AG04449 (cell line): ENCODE data around the gene CCDC57.
"Not testable (repeated sequence)": the region's sequence is repeated elsewhere in the genome, so short reads cannot be mapped to it uniquely, and the experiment has no call there.

Experiments used
- CTCF ChIA-PET: fragments of 350-600 bp; formaldehyde crosslinking; extraction: SDS; loops from one replicate; lab custom pipeline; 2021; ENCODE audit warnings: antibody characterized with exemption; lab: Yijun Ruan, JAX
- POLR2A ChIA-PET: fragments of 400-600, 350-600 bp; formaldehyde crosslinking; extraction: SDS; loops from one replicate; lab custom pipeline; 2020; ENCODE audit warnings: antibody characterized with exemption, inconsistent platforms; lab: Yijun Ruan, JAX
- DNase-seq: peaks from one replicate; pipeline ENCODE4 v3.0.0-alpha.2; 2010; ENCODE audit warnings: low read depth, low spot score
- H3K4me3 ChIP-seq: 2 replicates; pipeline ENCODE4 v1.5.1; 2011; ENCODE audit warnings: low read depth, mild to moderate bottlenecking, control low read depth, low read length
- TF ChIP-seq, protein P1 (sequence below): IDR thresholded peaks from one replicate; pipeline ENCODE4 v1.5.1; 2011; ENCODE audit warnings: mild to moderate bottlenecking, moderate library complexity, low read length, control low read depth, inconsistent platforms; ENCODE audit not compliant: insufficient read depth; ENCODE audit errors: missing control alignments

Gene CCDC57

DNA sequence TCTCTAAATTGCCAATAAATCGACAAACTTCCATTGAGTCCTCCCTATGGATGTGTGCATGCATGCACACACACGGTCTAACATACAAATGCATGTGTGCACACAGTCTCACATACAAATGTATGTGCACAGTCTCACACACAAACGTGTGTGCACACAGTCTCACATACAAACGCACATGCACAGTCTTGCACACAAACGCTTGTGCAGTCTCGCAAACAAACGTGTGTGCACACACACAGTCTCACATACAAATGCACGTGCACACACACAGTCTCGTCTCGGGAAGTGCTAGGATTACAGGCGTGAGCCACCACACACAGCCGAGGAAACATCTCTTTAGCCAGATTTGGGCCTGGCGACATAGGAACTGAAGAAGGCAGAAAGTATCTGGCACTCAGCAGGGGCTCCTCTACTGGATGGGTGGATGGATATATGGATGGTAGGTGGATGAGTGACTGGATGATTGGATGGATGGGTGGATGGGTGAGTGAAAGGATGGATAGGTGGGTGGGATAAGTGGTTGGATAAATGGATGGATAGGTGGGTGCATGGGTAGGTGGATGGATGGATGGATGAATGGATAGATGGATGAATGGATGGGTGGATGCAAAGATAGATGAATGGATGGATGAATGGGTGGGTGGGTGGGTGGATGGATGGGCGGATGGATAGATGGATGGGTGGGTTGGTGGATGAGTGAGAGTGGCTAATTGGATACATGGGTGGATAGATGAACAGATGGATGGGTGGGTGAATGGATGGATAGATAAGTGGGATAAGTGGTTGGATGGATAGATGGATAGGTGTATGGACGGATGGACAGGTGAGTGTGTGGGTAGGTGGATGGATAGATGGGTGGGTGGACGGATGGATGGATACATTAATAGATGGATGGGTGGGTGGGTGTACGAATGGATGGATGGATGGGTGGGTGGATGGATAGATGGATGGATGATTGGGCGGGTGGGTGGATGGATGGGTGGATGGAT lies 65.7 kb downstream of the CCDC57 start:
- POLR2A ChIA-PET, result no interaction called here
- CTCF ChIA-PET, result interaction anchor here (1.6 kb wide), 1 partner anchor 9 kb away, joined by 3 read pairs; no protein-coding TSS in a partner anchor
- no peak for DNase-seq
- TF ChIP-seq, protein P1, sequence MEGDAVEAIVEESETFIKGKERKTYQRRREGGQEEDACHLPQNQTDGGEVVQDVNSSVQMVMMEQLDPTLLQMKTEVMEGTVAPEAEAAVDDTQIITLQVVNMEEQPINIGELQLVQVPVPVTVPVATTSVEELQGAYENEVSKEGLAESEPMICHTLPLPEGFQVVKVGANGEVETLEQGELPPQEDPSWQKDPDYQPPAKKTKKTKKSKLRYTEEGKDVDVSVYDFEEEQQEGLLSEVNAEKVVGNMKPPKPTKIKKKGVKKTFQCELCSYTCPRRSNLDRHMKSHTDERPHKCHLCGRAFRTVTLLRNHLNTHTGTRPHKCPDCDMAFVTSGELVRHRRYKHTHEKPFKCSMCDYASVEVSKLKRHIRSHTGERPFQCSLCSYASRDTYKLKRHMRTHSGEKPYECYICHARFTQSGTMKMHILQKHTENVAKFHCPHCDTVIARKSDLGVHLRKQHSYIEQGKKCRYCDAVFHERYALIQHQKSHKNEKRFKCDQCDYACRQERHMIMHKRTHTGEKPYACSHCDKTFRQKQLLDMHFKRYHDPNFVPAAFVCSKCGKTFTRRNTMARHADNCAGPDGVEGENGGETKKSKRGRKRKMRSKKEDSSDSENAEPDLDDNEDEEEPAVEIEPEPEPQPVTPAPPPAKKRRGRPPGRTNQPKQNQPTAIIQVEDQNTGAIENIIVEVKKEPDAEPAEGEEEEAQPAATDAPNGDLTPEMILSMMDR, result no peak
- H3K4me3 ChIP-seq, result no peak overlapping the region

GRCh38 chr17:82145550-82146155 lies 67.0 kb downstream of the CCDC57 start:
- DNase-seq, result no peak
- no peak overlapping the region for H3K4me3 ChIP-seq
- TF ChIP-seq, protein P1, result no peak
- POLR2A ChIA-PET, result no interaction called here
- CTCF ChIA-PET, result interaction anchor here (1.2 to 3.0 kb wide), 5 partner anchors 8 to 115 kb away, joined by 3 to 13 read pairs (median 5); partner anchors contain the start of gene DCXR

DNA sequence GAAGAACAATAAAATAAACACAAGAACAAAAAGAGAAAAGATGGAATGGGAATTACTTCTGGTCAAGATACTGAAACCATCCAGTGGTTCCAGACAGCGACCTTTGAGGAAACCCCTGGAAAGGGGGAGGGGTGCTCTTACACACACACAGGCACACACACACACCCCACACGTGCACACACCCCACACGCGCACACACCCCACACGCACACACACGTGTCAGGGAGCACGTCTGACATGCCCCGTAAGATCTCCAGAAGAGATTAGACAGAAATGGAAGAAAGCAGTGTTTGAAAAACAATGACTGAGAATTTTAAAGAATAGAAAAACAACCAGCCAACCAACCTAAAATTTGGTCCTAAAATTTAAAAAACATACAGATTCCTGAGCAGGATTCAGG lies 69.3 kb downstream of the CCDC57 start:
- ChIA-PET CTCF (interaction anchor here (3.0 kb wide), 1 partner anchor 11 kb away, joined by 13 read pairs; no protein-coding TSS in a partner anchor), POLR2A (no interaction called here)
- no peak for DNase-seq
- TF ChIP-seq, protein P1, result no peak
- no peak overlapping the region for H3K4me3 ChIP-seq

GRCh38 chr17:82139961-82140360 lies 72.7 kb downstream of the CCDC57 start:
- CTCF ChIA-PET, result interaction anchor here (1.7 to 1.9 kb wide), 2 partner anchors 14 to 15 kb away, joined by 6 to 7 read pairs; no protein-coding TSS in a partner anchor
- not testable (repeated sequence) for DNase-seq, H3K4me3 ChIP-seq
- POLR2A ChIA-PET, result interaction anchor here (1.2 kb wide), 1 partner anchor 41 kb away, joined by 4 read pairs; the partner anchor contains the start of gene FASN

GRCh38 chr17:82138511-82138992 lies 74.1 kb downstream of the CCDC57 start:
- no peak overlapping the region for H3K4me3 ChIP-seq
- DNase-seq, result no peak
- TF ChIP-seq, protein P1, result no peak
- ChIA-PET CTCF (interaction anchor here (1.7 to 1.9 kb wide), 2 partner anchors 15 to 17 kb away, joined by 6 to 7 read pairs; no protein-coding TSS in a partner anchor), POLR2A (no interaction called here)

GRCh38 chr17:82134101-82134500 lies 78.5 kb downstream of the CCDC57 start:
- POLR2A ChIA-PET, result no interaction called here
- no peak for DNase-seq
- CTCF ChIA-PET, result interaction anchor here (1.4 to 3.4 kb wide), 3 partner anchors 23 to 104 kb away, joined by 5 to 11 read pairs (median 10); partner anchors contain the start of gene DCXR
- TF ChIP-seq, protein P1, result no peak
- no peak overlapping the region for H3K4me3 ChIP-seq

DNA sequence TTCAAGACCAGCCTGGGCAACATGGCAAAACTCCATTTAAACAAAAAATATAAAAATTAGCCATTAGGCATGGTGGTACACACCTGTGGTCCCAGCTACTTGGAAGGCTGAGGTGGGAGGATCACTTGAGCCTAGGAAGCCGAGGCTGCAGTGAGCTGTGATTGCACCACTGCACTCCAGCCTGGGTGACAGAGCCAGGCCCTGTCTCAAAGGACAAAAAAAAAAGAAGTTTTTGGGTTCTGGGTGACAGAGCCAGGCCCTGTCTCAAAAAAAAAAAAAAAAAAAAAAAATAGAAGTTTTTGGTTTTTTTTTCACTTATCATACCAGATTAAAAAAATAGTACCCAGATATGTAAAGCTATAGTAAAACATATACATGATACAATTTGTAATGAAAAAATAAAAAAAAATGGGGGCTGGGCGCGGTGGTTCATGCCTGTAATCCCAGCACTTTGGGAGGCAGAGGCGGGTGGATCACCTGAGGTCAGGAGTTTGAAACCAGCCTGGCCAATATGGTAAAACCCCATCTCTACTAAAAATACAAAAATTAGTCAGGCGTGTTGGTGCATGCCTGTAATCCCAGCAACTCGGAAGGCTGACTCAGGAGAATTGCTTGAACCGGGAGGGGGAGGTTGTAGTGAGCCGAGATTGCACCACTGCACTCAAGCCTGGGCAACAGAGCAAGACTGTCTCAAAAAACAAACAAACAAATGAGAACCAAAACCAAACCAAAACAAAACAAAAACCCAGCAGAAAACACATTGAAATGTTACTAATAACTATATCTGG lies 79.3 kb downstream of the CCDC57 start:
- H3K4me3 ChIP-seq, POLR2A ChIA-PET, DNase-seq: not testable (repeated sequence)
- CTCF ChIA-PET, result interaction anchor here (0.9 to 3.4 kb wide), 3 partner anchors 73 to 103 kb away, joined by 3 to 11 read pairs (median 5); partner anchors contain the start of gene DCXR
